Measurements from ENCODE around the gene SNRK.
A peak's percentile ranks its signal among the peaks of the same experiment; 100 is the strongest.

The SNRK gene

GRCh38 chr3:43286115-43286840, at the start of gene SNRK:
SNRK (plus strand) TSS chr3:43286540; CDS start chr3:43303204, 16,664 bp downstream.
- peak within 1 kb of the TSS; percentile 79 for H3K4me3 ChIP-seq (replicated peaks; ENCODE audit: low read depth, low read length)
- peak; percentile 77 for DNase-seq (ENCODE audit: low read depth)
- TF ChIP-seq CTCF (IDR thresholded peaks at IDR 0.05; ENCODE audit: low read length, missing control alignments): peak; percentile 31

- no peak overlapping the region for H3K4me3 ChIP-seq (replicated peaks; ENCODE audit: low read depth, low read length)
- no peak for TF ChIP-seq CTCF (IDR thresholded peaks at IDR 0.05; ENCODE audit: low read length, missing control alignments)
- no peak for DNase-seq (ENCODE audit: low read depth)
These were observed 47.5 kb upstream of the SNRK start for GRCh38 chr3:43238801-43239200.

- TF ChIP-seq CTCF (IDR thresholded peaks at IDR 0.05; ENCODE audit: low read length, missing control alignments): no peak
- no peak overlapping the region for H3K4me3 ChIP-seq (replicated peaks; ENCODE audit: low read depth, low read length)
- DNase-seq (ENCODE audit: low read depth): no peak
These were observed 46.6 kb upstream of the SNRK start for GRCh38 chr3:43239755-43240154.

- no peak overlapping the region for H3K4me3 ChIP-seq (replicated peaks; ENCODE audit: low read depth, low read length)
- DNase-seq (ENCODE audit: low read depth): peak; percentile 50
These were observed 42.5 kb upstream of the SNRK start for GRCh38 chr3:43243590-43244587.

GRCh38 chr3:43244694-43245093, 41.6 kb upstream of the SNRK start:
- DNase-seq (ENCODE audit: low read depth): no peak
- H3K4me3 ChIP-seq (replicated peaks; ENCODE audit: low read depth, low read length): no peak overlapping the region
- TF ChIP-seq CTCF (IDR thresholded peaks at IDR 0.05; ENCODE audit: low read length, missing control alignments): no peak

More at GRCh38 chr3:43243590-43244587, 42.5 kb upstream of the SNRK start:
- no peak for TF ChIP-seq CTCF (IDR thresholded peaks at IDR 0.05; ENCODE audit: low read length, missing control alignments)

GRCh38 chr3:43246976-43247375, 39.4 kb upstream of the SNRK start:
- DNase-seq (ENCODE audit: low read depth): peak; percentile 83
- TF ChIP-seq CTCF (IDR thresholded peaks at IDR 0.05; ENCODE audit: low read length, missing control alignments): no peak

More at GRCh38 chr3:43246976-43247375, 39.4 kb upstream of the SNRK start:
- H3K4me3 ChIP-seq (replicated peaks; ENCODE audit: low read depth, low read length): no peak overlapping the region
